HUES64 (cell line): ENCODE data around the gene SNTG2.

Experiments used
- H3K27ac ChIP-seq: 2 replicates; pipeline ENCODE4 v1.7.0; 2013; ENCODE audit warnings: low read depth, low read length, inconsistent platforms
- H3K27me3 ChIP-seq: 2 replicates; pipeline ENCODE4 v1.6.1; 2013; ENCODE audit warnings: mild to moderate bottlenecking, low read length; ENCODE audit not compliant: insufficient read depth
- H3K36me3 ChIP-seq: 2 replicates; pipeline ENCODE4 v1.6.1; 2013; ENCODE audit warnings: mild to moderate bottlenecking, low read length; ENCODE audit not compliant: insufficient read depth
- H3K4me1 ChIP-seq: 2 replicates; pipeline ENCODE4 v1.6.1; 2013; ENCODE audit warnings: mild to moderate bottlenecking, low read length, moderate library complexity; ENCODE audit not compliant: insufficient read depth
- H3K4me3 ChIP-seq: 2 replicates; pipeline ENCODE4 v1.5.1; 2013; ENCODE audit warnings: mild to moderate bottlenecking, low read length, moderate library complexity
- H3K9ac ChIP-seq: 2 replicates; pipeline ENCODE4 v1.6.1; 2013; ENCODE audit warnings: mild to moderate bottlenecking, low read depth, low read length
- H3K9me3 ChIP-seq: 2 replicates; pipeline ENCODE4 v1.6.1; 2013; ENCODE audit warnings: low read depth, low read length; ENCODE audit not compliant: insufficient read depth
- whole genome bisulfite sequencing: fragments of 150-250, 120-280 bp; methylation state at CpG from one replicate; pipeline ENCODE4 v1.1.7; 2013; ENCODE audit warnings: missing lambda C conversion rate; 5-methylcytosine and 5-hydroxymethylcytosine counted together

The SNTG2 gene

DNA sequence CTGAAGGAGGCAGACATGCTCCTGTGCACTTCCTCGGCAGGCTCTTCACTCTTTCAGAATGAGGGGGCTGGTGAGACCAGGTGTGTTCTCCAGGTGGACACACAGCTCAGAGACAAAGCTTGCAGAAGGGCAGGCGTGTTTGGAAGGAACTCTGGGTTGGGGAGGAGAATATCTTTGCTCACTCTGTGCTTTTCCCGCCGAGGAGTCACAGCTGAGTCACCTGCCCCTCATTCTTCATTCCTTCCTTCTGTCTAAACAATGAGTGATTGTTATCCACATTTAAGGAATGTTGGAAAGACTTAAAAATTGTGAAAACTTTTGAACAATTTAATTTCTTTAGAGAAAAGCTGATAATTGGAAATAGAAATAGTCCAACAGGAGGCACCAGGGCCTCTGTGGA is 336.3 kb downstream of the SNTG2 start:
- Histone ChIP-seq H3K9me3 (no peaks in the 10 kb centered on the region), H3K27me3 (no peaks in the 10 kb centered on the region), H3K9ac (no peak overlapping the region), H3K4me3 (no peak overlapping the region), H3K4me1 (peaks cover 4% of the 10 kb centered on the region; the same call in 1 of the 2 replicates), H3K27ac (no peak overlapping the region), H3K36me3 (no peaks in the 10 kb centered on the region)
- WGBS, result 78% methylated on average over 2 of the region's 4 CpGs

DNA sequence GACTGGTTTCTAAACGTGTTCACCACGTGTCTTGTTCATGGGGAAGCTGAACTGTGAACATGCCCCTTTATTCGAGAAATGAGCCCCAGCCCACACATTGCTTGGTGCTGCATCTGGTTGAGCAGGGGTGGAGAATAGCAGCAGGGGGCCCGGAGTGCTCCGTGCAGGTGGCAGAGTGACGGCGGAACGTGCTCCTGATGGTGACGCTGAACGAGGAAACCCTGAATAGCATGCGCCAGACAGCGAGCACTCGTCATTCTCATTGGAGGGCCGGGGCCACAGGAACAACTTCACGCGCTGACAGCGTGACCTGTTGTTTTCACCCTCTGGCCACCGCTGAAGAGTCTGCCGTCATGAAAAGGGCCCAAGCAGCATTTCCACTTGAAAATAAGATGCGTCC is 336.8 kb downstream of the SNTG2 start:
- H3K27ac ChIP-seq, result no peak overlapping the region
- 90% methylated on average over 20 of the region's 20 CpGs for WGBS
- H3K27me3 ChIP-seq, result no peaks in the 10 kb centered on the region
- no peak overlapping the region for H3K4me3 ChIP-seq
- no peaks in the 10 kb centered on the region for H3K4me1 ChIP-seq
- no peak overlapping the region for H3K9ac ChIP-seq
- no peaks in the 10 kb centered on the region for H3K9me3 ChIP-seq
- no peaks in the 10 kb centered on the region for H3K36me3 ChIP-seq

DNA sequence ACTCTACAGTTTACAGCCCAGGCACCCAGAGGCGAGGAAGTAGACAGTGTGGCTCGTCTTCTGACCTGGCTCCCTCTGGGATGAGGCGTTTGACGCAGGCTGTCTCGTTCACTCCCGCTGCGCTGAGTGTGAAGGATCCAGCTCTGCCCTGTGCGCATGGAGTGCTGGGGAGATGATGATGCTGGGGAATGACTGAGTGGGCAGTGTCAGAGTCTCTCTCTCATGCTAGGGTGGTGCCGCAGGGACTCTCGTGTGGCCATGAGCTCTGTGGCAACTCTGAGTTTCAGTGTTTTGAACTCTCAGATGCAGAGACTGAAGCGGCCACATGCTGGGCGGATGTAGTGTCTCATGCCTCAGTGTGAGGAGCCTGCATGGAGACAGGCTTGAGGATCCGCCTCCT is 344.3 kb downstream of the SNTG2 start:
- no peak overlapping the region for H3K4me3 ChIP-seq
- H3K27me3 ChIP-seq, result no peaks in the 10 kb centered on the region
- no peak overlapping the region for H3K27ac ChIP-seq
- 94% methylated on average over 13 of the region's 13 CpGs for WGBS
- H3K36me3 ChIP-seq, result no peaks in the 10 kb centered on the region
- H3K9ac ChIP-seq, result no peak overlapping the region
- no peaks in the 10 kb centered on the region for H3K4me1 ChIP-seq
- no peaks in the 10 kb centered on the region for H3K9me3 ChIP-seq

DNA sequence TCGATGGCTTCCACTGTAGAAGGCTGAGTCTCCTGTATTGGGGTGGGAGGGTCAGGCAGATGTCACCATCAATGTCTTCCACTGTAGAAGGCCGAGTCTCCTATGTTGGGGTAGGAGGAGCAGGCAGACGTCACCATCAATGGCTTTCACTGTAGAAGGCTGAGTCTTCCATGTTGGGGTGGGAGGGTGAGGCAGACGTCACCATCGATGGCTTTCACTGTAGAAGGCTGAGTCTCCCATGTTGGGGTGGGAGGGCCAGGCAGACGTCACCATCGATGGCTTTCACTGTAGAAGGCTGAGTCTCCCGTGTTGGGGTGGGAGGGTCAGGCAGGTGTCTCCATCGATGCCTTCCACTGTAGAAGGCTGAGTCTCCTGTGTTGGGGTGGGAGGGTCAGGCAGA is 345.1 kb downstream of the SNTG2 start:
- 94% methylated on average over 9 of the region's 9 CpGs for WGBS
- Histone ChIP-seq H3K36me3 (no peaks in the 10 kb centered on the region), H3K4me3 (no peak overlapping the region), H3K9ac (no peak overlapping the region), H3K9me3 (no peaks in the 10 kb centered on the region), H3K27me3 (no peaks in the 10 kb centered on the region), H3K27ac (no peak overlapping the region), H3K4me1 (no peaks in the 10 kb centered on the region)

DNA sequence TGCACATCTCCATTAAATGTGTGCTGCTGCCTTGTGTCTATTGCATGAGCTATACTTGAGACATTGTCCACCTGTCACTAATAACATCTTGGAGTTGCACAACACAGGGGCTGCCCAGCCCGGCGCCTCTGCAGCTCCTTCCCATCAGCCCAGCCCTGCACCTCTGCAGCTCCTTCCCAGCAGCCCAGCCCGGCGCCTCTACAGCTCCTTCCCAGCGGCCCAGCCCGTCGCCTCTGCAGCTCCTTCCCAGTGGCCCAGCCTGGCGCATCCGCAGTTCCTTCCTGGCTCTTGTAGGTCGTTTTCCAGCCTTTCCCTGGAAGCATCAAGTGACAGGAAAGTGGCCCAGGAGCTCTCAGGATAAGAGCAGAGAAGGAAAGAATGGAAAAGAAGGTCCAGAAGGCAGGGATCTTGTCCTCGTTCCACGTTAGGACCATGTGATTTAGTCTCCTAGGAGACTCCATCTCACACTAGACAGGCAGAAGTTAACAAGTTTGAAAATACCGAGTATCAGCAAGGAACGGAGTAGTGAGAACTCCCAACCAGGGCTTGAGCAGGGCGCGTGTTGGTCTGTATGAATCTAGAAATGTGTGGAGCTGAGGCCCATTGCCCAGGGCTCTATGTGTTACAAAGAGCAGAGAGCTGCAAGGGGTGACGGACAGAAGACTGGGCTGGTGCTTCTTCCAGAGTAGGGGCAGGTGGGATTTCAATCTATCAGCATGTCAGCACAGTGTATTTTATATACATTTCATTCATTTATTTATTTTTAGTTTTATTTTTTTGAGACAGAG is 346.9 kb downstream of the SNTG2 start:
- Histone ChIP-seq H3K9me3 (no peaks in the 10 kb centered on the region), H3K27me3 (no peaks in the 10 kb centered on the region), H3K9ac (no peak overlapping the region), H3K36me3 (no peaks in the 10 kb centered on the region), H3K4me1 (no peaks in the 10 kb centered on the region), H3K27ac (no peak overlapping the region), H3K4me3 (no peak overlapping the region)
- 91% methylated on average over 17 of the region's 17 CpGs for WGBS

DNA sequence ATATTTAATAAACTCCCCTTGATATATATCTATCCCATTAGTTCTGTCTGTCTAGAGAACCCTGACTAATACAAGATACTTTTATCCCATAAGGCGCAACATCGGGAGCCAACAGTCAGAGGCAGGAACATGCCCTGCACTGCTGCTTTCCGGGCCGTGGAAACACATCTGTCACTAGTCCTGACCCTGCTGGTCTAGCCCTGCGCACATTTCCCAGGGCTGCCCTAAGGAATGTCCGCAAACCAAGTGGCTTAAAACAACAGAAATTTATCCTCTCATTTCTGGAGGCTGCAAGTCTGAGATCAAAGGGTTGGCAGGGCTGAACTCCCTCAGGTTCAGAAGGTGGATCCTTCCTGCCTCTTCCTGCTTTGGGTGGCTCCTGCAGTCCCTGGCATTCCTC is 348.4 kb downstream of the SNTG2 start:
- Histone ChIP-seq H3K36me3 (no peaks in the 10 kb centered on the region), H3K9ac (no peak overlapping the region), H3K27me3 (no peaks in the 10 kb centered on the region), H3K9me3 (no peaks in the 10 kb centered on the region), H3K27ac (no peak overlapping the region), H3K4me3 (no peak overlapping the region), H3K4me1 (no peaks in the 10 kb centered on the region)
- WGBS, result 94% methylated on average over 6 of the region's 6 CpGs

DNA sequence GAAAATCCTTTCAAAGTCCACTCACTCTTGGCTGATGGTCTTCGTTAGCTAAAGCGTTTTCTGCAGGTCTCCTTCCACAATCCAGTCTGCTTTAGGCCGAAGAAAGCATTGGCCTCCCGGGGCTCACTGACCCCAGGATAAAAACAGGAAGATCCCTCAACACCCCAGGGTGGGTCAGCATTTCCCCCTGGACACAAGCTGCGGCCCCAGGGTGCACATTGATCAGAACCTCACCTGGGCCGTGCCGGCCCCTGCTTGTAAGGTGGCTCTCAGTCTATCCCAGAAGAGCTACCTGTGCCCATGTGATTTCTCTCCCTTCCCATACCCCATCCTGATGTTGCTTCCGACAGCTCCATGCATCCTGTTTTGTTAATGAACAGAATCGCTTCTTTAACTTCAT is 349.6 kb downstream of the SNTG2 start:
- WGBS, result 91% methylated on average over 8 of the region's 9 CpGs
- Histone ChIP-seq H3K4me3 (no peak overlapping the region), H3K27me3 (no peaks in the 10 kb centered on the region), H3K27ac (no peak overlapping the region), H3K9me3 (no peaks in the 10 kb centered on the region), H3K36me3 (no peaks in the 10 kb centered on the region), H3K4me1 (no peaks in the 10 kb centered on the region), H3K9ac (no peak overlapping the region)

DNA sequence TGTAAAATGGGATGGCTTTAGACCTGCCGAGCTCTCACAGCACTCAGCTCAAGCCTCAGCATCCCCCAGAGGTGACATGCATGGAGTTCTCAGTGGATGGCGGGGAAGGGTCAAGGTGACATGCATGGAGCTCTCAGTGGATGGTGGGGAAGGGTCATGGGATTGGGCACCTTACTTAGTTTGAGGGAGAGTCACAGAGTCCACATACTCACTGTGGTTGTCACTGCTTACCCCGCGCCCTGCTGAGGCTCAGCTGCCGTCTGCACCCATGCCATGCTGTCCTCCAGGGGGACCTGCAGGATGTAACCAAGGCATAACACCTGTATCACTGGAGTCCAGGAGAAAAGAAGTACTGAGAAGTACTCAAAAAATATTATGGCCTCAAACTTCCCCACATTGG is 350.4 kb downstream of the SNTG2 start:
- no peaks in the 10 kb centered on the region for H3K36me3 ChIP-seq
- no peaks in the 10 kb centered on the region for H3K4me1 ChIP-seq
- H3K9me3 ChIP-seq, result no peaks in the 10 kb centered on the region
- no peak overlapping the region for H3K9ac ChIP-seq
- no peak overlapping the region for H3K27ac ChIP-seq
- H3K27me3 ChIP-seq, result no peaks in the 10 kb centered on the region
- WGBS, result 96% methylated on average over 5 of the region's 5 CpGs
- no peak overlapping the region for H3K4me3 ChIP-seq

DNA sequence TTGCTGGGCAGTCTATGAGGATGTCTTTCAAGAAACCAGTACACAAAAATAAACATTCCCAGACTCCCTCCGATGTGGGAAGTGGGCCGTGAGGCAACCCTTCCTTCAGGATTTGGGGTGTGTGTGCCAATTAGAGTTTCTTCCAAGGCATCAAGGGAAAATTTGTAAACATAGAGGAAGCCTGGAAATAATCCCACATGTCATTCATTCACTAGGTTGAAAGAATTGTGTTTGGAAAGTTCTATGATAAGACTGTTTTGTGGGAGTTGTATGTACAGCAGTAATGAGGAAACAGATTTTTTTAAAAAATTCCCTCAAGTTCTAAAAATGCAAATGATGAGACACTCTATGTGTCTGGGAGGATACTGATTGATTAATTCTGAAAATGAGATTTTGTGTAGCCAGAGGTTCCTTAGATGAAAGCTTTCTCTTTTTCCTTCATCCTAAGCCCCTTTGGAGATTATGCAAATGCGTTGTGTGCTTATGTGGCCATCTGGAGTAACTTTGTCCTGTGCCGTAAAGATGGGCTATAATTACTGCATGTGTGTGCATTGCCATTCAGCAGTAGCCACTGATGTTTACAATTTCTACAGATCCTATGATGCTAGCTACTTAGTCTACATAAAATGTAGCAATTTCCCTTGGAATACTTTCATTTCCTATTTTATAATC is 354.8 kb downstream of the SNTG2 start:
- H3K27me3 ChIP-seq, result no peaks in the 10 kb centered on the region
- H3K4me1 ChIP-seq, result peaks cover 3% of the 10 kb centered on the region; the same call in 1 of the 2 replicates
- H3K9ac ChIP-seq, result no peak overlapping the region
- no peak overlapping the region for H3K27ac ChIP-seq
- no peaks in the 10 kb centered on the region for H3K36me3 ChIP-seq
- no peak overlapping the region for H3K4me3 ChIP-seq
- no peaks in the 10 kb centered on the region for H3K9me3 ChIP-seq
- WGBS, result 90% methylated on average over 2 of the region's 4 CpGs

DNA sequence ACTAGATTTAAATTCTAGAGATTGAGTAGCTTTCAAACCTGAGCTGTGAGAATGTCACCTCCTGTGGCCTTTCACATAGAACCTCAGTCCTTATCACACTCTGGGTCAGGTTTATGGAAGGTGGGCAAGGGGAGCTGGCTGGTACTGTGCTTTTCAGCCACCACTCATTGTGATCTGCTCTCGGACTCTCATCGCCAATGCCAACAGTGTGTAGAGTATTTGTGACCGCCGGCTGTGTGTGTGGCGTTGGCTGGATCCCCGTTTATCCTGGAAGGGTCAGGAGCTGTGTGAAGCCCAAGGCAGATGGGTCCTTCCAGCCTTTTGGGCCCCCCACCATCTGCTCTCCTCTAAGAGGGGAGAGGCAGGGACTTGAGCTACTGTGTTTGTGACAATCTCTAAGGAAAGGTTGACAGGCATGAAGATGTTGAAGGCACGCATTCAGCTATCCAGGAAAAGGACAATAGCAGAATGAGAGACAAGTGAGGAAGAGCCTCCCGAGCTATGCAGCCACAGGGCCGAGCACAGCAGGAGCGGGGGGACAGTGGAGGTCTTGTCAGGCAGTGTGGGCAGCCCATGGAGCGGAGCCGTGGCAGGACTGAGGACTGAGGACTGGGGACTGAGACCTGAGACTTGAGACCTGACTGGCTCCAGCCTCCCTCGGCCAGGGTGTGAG is 355.5 kb downstream of the SNTG2 start:
- H3K9ac ChIP-seq, result no peak overlapping the region
- 88% methylated on average over 13 of the region's 13 CpGs for WGBS
- no peak overlapping the region for H3K27ac ChIP-seq
- H3K4me3 ChIP-seq, result no peak overlapping the region
- H3K9me3 ChIP-seq, result no peaks in the 10 kb centered on the region
- no peaks in the 10 kb centered on the region for H3K36me3 ChIP-seq
- H3K27me3 ChIP-seq, result no peaks in the 10 kb centered on the region
- H3K4me1 ChIP-seq, result peaks cover 3% of the 10 kb centered on the region; the same call in 1 of the 2 replicates
